Fibroblast of peridontal ligament (primary cell): ENCODE data around the gene THEM4.
"Not testable (repeated sequence)": the region's sequence is repeated elsewhere in the genome, so short reads cannot be mapped to it uniquely, and the experiment has no call there.

Experiments
- DNase-seq: peaks from one replicate; pipeline ENCODE4 v3.0.0-alpha.2; 2010; ENCODE audit errors: extremely low read depth

Gene THEM4

GRCh38 chr1:151893176-151893924 is 16.0 kb downstream of the THEM4 start:
- DNase-seq: no peak

- DNase-seq: peak; percentile 39
These were observed 17.1 kb downstream of the THEM4 start for GRCh38 chr1:151892190-151892589.

- no peak for DNase-seq
These were observed 17.8 kb downstream of the THEM4 start for GRCh38 chr1:151891512-151891911.

GRCh38 chr1:151888972-151889570 is 20.2 kb downstream of the THEM4 start:
- peak; percentile 27 for DNase-seq

GRCh38 chr1:151887028-151887427 is 22.3 kb downstream of the THEM4 start:
- DNase-seq: peak; percentile 74

GRCh38 chr1:151885479-151885878 is 23.8 kb downstream of the THEM4 start:
- no peak for DNase-seq

- not testable (repeated sequence) for DNase-seq
These were observed 24.4 kb downstream of the THEM4 start for GRCh38 chr1:151884879-151885278.

- not testable (repeated sequence) for DNase-seq
These were observed 24.9 kb downstream of the THEM4 start for GRCh38 chr1:151884445-151884844.

- not testable (repeated sequence) for DNase-seq
These were observed 25.4 kb downstream of the THEM4 start for GRCh38 chr1:151883898-151884297.

GRCh38 chr1:151882918-151883317 is 26.4 kb downstream of the THEM4 start:
- DNase-seq: not testable (repeated sequence)

- no peak for DNase-seq
These were observed 26.8 kb downstream of the THEM4 start for GRCh38 chr1:151882466-151882865.

- peak; percentile 23 for DNase-seq
These were observed 27.8 kb downstream of the THEM4 start for GRCh38 chr1:151881479-151881878.

- no peak for DNase-seq
These were observed 33.8 kb downstream of the THEM4 start for GRCh38 chr1:151875419-151876097.

GRCh38 chr1:151872776-151873175 is 36.5 kb downstream of the THEM4 start:
- DNase-seq: not testable (repeated sequence)

GRCh38 chr1:151871284-151872030 is 37.9 kb downstream of the THEM4 start:
- DNase-seq: no peak

- DNase-seq: no peak
These were observed 40.8 kb downstream of the THEM4 start for GRCh38 chr1:151868486-151868885.

- DNase-seq: peak; percentile 74
These were observed 41.4 kb downstream of the THEM4 start for GRCh38 chr1:151867765-151868411.

GRCh38 chr1:151867321-151867720 is 42.0 kb downstream of the THEM4 start:
- peak; percentile 71 for DNase-seq

GRCh38 chr1:151864411-151864810 is 44.9 kb downstream of the THEM4 start:
- DNase-seq: no peak

GRCh38 chr1:151862604-151863003 is 46.7 kb downstream of the THEM4 start:
- DNase-seq: no peak

GRCh38 chr1:151860504-151861187 is 48.7 kb downstream of the THEM4 start:
- no peak for DNase-seq
